Measurements from ENCODE around the gene TNS3.

Gene TNS3

DNA sequence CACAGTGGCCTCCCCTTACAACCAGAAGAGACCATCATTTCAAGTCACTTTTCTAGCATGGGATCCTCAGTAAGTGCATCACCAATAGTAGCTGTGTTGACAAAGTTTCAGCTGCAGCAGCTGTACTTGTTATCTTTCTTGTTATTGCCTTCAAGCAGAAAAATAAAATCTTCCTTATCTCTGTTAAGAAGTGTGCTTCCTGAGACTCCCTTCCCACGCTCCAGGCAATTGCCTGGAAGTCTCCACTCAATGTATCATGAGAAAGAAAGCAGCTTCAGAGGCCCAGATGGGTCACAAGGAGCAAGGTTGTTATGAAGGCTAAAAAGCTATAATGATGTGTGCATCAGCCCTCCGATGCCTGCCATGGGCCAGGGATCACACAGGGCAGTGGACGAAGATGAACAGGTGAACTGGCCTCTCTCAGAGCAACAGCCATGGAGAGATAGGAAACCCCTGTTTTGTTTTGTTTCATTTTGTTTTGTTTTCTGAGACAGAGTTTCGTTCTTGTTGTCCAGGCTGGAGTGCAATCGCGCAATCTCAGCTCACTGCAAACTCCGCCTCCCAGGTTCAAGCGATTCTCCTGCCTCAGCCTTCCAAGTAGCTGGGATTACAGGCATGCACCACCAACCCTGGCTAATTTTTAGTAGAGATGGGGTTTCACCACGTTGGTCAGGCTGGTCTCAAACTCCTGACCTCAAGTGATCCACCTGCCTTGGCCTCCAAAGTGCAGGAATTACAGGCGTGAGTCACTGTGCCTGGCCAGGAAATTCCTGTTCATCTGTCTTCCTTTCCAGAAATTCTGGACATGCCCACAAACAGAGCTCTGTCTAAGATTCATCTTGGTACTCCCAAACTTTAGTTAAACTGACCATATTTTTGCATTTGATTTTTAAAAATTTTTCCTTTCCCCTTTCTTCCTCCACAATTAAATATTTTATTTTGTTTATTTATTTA lies 340.5 kb downstream of the TNS3 start:
- H3K27ac ChIP-seq (ENCODE audit: low read depth, low read length): no peak overlapping the region
- H3K4me1 ChIP-seq (ENCODE audit: control insufficient read depth, insufficient read depth, low read length, unreplicated experiment): no peaks in the 10 kb centered on the region
- H3K4me3 ChIP-seq (ENCODE audit: low read depth, low read length): no peak overlapping the region
- no peak overlapping the region for H2AFZ ChIP-seq (ENCODE audit: low read length, unreplicated experiment)
- peaks cover 14% of the 10 kb centered on the region for H3K27me3 ChIP-seq (ENCODE audit: insufficient read depth, low read length)
- no peaks in the 10 kb centered on the region for H3K36me3 ChIP-seq (ENCODE audit: insufficient read depth, low read length)
- H3K79me2 ChIP-seq (ENCODE audit: control insufficient read depth, insufficient read depth, low read length, unreplicated experiment): no peaks in the 10 kb centered on the region

DNA sequence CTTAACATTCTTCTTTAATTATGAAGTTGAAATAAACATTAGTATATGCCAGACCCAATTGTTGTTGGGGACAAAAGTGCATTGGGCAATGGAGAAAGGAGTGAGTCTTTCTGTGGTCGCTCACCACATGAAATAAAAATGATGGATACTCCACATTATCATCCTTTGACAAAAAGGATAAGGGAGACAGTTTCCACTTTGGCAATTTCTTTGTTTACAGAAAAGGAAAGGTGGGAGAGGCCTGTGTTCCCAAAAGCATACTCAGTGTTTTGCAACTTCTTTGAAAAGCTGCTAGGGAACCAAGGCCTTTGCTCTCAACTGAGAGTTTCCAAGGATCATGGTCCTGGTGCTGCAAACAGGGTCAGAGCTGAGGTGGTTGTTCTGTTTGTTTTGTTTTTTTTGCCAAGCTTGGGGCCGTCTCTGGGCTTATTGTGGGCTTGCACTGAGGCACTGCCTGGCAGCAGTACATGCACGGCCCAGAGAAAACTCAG lies 341.9 kb downstream of the TNS3 start:
- Histone ChIP-seq H3K36me3 (ENCODE audit: insufficient read depth, low read length) (no peaks in the 10 kb centered on the region), H3K79me2 (ENCODE audit: control insufficient read depth, insufficient read depth, low read length, unreplicated experiment) (no peaks in the 10 kb centered on the region), H3K4me3 (ENCODE audit: low read depth, low read length) (no peak overlapping the region), H3K27me3 (ENCODE audit: insufficient read depth, low read length) (peaks cover 8% of the 10 kb centered on the region; the same call in 1 of the 2 replicates), H2AFZ (ENCODE audit: low read length, unreplicated experiment) (no peak overlapping the region), H3K27ac (ENCODE audit: low read depth, low read length) (no peak overlapping the region), H3K4me1 (ENCODE audit: control insufficient read depth, insufficient read depth, low read length, unreplicated experiment) (no peaks in the 10 kb centered on the region)

DNA sequence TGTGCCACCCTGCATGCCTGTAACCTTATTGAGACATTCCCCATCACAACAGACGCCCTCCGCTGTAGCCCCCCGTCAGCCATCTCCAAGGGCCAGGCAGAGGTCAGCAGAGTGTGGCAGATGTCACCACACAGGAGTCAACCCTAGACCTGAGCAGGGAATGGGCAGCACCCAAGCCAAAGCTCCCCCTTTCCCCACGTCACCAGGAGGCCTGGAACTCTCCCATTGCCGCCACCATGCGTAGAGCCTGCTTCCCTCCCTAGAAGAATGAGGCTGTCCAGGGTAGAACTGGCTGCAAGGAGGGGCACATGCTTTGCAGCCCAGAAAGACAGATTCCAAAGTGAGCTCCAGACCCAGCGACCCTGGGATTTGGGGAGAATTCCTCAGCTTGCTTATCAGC lies 342.9 kb downstream of the TNS3 start:
- no peak overlapping the region for H2AFZ ChIP-seq (ENCODE audit: low read length, unreplicated experiment)
- no peaks in the 10 kb centered on the region for H3K79me2 ChIP-seq (ENCODE audit: control insufficient read depth, insufficient read depth, low read length, unreplicated experiment)
- H3K4me3 ChIP-seq (ENCODE audit: low read depth, low read length): no peak overlapping the region
- no peaks in the 10 kb centered on the region for H3K4me1 ChIP-seq (ENCODE audit: control insufficient read depth, insufficient read depth, low read length, unreplicated experiment)
- peaks cover 8% of the 10 kb centered on the region; the same call in 1 of the 2 replicates for H3K27me3 ChIP-seq (ENCODE audit: insufficient read depth, low read length)
- no peak overlapping the region for H3K27ac ChIP-seq (ENCODE audit: low read depth, low read length)
- H3K36me3 ChIP-seq (ENCODE audit: insufficient read depth, low read length): no peaks in the 10 kb centered on the region

DNA sequence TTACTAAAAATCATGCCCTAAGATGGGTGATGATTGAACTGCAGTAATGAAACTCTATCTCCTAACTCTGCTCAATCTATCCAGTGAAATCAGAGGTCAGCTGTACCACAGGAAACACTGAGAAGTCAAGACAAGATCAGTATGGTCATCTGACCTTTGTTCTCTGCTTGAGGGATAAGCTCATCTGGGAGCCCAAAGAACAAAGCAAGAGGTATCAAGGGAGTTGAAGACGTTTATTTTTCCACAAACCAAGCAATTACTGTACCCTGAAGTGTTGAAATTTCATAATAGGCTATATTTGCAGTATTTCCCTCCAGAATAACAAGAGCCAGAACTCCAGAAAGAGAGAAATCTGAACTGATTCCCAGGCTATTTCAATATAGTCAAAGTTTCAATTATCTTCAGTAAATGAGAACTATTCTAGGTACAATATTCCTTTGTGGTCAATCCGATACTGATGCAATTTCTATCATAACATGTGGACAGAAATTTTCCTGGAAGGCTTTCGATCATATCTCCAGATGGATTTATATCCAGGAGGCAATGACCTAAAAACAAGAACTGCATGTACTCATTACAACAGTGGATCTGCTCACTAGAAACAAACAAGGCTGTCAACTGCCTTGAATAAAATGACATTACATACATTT lies 345.3 kb downstream of the TNS3 start:
- Histone ChIP-seq H3K4me1 (ENCODE audit: control insufficient read depth, insufficient read depth, low read length, unreplicated experiment) (no peaks in the 10 kb centered on the region), H3K4me3 (ENCODE audit: low read depth, low read length) (no peak overlapping the region)

DNA sequence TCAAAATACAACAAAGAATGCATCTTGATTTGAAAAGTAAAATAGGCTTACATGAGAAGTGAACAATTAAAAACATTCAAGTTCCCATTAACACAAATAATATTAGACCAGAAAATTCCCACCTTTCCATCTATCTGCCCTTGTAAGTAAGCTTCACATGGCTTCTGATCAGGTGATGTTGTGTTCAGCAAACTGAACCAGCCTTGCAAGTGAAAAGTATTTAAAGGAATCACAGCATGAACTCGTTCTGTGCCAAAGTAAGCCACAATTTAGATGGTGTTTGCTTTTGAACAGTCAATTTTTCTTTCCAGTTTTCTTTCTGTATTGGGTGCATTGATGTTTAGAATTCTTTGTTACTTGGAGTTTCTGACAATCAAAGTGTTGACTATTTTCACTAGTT lies 347.9 kb downstream of the TNS3 start:
- no peaks in the 10 kb centered on the region for H3K4me1 ChIP-seq (ENCODE audit: control insufficient read depth, insufficient read depth, low read length, unreplicated experiment)
- H3K36me3 ChIP-seq (ENCODE audit: insufficient read depth, low read length): no peaks in the 10 kb centered on the region

More for the DNA sequence above, 345.3 kb downstream of the TNS3 start:
- Histone ChIP-seq H3K36me3 (ENCODE audit: insufficient read depth, low read length) (no peaks in the 10 kb centered on the region), H3K27me3 (ENCODE audit: insufficient read depth, low read length) (peaks cover 8% of the 10 kb centered on the region; the same call in 1 of the 2 replicates), H2AFZ (ENCODE audit: low read length, unreplicated experiment) (no peak overlapping the region), H3K27ac (ENCODE audit: low read depth, low read length) (no peak overlapping the region), H3K79me2 (ENCODE audit: control insufficient read depth, insufficient read depth, low read length, unreplicated experiment) (no peaks in the 10 kb centered on the region)

DNA sequence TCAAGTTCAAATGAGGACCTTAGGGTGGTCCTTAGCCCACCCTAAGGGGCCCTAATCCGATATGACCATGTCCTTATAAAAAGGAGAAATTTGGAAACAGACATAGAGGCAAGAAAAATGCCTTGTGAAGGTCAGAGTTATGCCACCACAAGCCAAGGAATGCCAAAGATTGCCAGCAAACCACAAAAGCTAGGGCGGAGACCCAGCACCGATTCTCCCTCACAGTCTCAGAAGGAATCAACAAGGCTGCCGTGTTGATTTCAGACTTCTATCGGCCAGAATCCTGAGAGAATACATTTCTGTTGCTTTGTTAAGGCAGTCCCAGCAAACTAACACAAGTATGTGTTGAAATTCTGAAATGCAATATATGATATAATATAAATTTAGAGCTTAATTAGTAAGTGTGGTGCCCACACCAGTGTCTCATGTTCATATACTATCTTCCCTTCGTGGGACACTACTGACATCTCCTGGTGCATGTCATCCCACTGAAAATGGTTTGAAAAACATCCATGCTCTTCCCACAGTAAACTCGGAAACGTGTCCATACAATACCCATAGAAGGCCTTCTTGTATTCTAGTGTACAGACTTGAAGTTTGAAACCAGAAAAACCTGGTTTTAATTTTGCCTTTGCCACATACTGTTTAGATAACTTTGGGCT lies 349.0 kb downstream of the TNS3 start:
- Histone ChIP-seq H3K4me1 (ENCODE audit: control insufficient read depth, insufficient read depth, low read length, unreplicated experiment) (peaks cover 2% of the 10 kb centered on the region), H2AFZ (ENCODE audit: low read length, unreplicated experiment) (no peak overlapping the region), H3K79me2 (ENCODE audit: control insufficient read depth, insufficient read depth, low read length, unreplicated experiment) (no peaks in the 10 kb centered on the region), H3K27me3 (ENCODE audit: insufficient read depth, low read length) (no peaks in the 10 kb centered on the region; the same call in 1 of the 2 replicates), H3K27ac (ENCODE audit: low read depth, low read length) (no peak overlapping the region), H3K36me3 (ENCODE audit: insufficient read depth, low read length) (no peaks in the 10 kb centered on the region), H3K4me3 (ENCODE audit: low read depth, low read length) (no peak overlapping the region)

More for the DNA sequence above, 347.9 kb downstream of the TNS3 start:
- Histone ChIP-seq H3K27ac (ENCODE audit: low read depth, low read length) (no peak overlapping the region), H3K4me3 (ENCODE audit: low read depth, low read length) (no peak overlapping the region), H3K27me3 (ENCODE audit: insufficient read depth, low read length) (peaks cover 5% of the 10 kb centered on the region; the same call in 1 of the 2 replicates), H3K79me2 (ENCODE audit: control insufficient read depth, insufficient read depth, low read length, unreplicated experiment) (no peaks in the 10 kb centered on the region), H2AFZ (ENCODE audit: low read length, unreplicated experiment) (no peak overlapping the region)

DNA sequence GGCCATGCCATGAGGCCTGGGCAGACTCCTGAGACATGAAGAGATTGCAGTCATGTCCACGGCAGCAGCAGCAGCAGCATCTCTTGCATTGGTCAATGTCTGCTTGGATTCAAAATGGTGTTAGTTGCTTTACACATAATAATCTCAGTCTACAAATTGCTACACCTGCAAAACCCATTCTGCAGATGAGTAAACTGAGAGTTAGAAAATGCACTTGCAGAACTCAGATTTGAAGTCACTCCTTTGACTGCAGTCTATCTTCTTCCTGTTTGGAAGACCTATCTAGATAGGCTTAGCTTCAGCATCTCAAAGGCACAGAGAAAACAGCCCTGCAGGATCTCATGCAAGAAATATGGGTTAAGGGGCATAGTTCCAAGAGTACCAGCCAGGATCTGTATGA lies 350.3 kb downstream of the TNS3 start:
- Histone ChIP-seq H3K4me3 (ENCODE audit: low read depth, low read length) (no peak overlapping the region), H3K4me1 (ENCODE audit: control insufficient read depth, insufficient read depth, low read length, unreplicated experiment) (peaks cover 12% of the 10 kb centered on the region), H3K27me3 (ENCODE audit: insufficient read depth, low read length) (no peaks in the 10 kb centered on the region; the same call in 1 of the 2 replicates), H3K79me2 (ENCODE audit: control insufficient read depth, insufficient read depth, low read length, unreplicated experiment) (no peaks in the 10 kb centered on the region), H3K27ac (ENCODE audit: low read depth, low read length) (no peak overlapping the region), H3K36me3 (ENCODE audit: insufficient read depth, low read length) (no peaks in the 10 kb centered on the region), H2AFZ (ENCODE audit: low read length, unreplicated experiment) (no peak overlapping the region)

DNA sequence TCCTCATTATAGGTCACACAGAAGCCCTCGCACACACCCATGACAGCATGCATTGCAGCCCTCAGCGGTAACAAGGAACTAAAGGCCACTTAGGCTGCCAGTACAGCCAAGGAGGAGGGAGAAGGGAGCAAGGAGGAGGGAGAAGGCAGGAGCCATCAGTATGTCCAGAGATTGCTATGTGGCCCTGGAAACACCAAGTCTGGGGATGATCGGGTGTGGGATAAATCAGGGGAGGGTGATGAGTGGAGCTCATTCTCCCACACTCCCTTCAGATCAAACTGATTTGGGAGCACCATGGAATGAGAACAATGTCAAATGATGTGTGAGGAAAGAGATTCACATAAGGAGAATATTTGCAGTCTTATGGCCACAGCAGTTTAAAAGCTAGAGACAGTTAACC lies 350.9 kb downstream of the TNS3 start:
- Histone ChIP-seq H3K27ac (ENCODE audit: low read depth, low read length) (no peak overlapping the region), H3K27me3 (ENCODE audit: insufficient read depth, low read length) (no peaks in the 10 kb centered on the region; the same call in 1 of the 2 replicates), H2AFZ (ENCODE audit: low read length, unreplicated experiment) (no peak overlapping the region), H3K4me1 (ENCODE audit: control insufficient read depth, insufficient read depth, low read length, unreplicated experiment) (peaks cover 12% of the 10 kb centered on the region), H3K79me2 (ENCODE audit: control insufficient read depth, insufficient read depth, low read length, unreplicated experiment) (no peaks in the 10 kb centered on the region), H3K4me3 (ENCODE audit: low read depth, low read length) (no peak overlapping the region), H3K36me3 (ENCODE audit: insufficient read depth, low read length) (no peaks in the 10 kb centered on the region)

DNA sequence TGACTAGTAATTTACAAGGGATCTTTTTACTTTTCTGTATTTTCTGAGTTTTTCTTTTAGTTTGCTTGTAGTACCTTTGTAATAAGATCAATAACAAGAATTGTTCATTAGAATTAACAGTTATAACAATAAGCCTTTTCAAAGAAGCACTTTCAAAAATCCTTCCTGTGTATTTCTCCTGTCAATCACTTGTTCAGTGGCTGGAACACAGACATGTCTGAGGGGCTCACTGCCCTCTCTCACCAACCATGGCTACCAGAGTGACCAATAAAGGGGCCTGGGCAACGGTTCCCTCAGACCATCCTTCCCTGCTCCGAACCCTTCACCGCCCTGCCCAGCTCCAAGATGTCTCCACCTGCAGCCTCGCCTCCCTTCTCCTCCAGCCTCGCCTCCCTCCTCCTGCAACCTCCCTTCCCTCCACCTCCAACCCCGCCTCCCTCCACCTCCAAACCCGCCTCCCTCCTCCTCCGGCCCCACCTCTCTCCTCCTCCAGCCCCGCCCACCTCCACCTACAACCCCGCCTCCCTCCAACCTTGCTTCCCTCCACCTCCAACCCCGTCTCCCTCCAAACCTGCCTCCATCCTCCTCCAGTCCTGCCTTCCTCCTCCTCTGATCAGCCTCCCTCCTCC lies 353.4 kb downstream of the TNS3 start:
- no peaks in the 10 kb centered on the region for H3K79me2 ChIP-seq (ENCODE audit: control insufficient read depth, insufficient read depth, low read length, unreplicated experiment)
- H3K4me3 ChIP-seq (ENCODE audit: low read depth, low read length): no peak overlapping the region
- H3K27ac ChIP-seq (ENCODE audit: low read depth, low read length): no peak overlapping the region
- H3K36me3 ChIP-seq (ENCODE audit: insufficient read depth, low read length): no peaks in the 10 kb centered on the region
- no peaks in the 10 kb centered on the region for H3K27me3 ChIP-seq (ENCODE audit: insufficient read depth, low read length)
- H3K4me1 ChIP-seq (ENCODE audit: control insufficient read depth, insufficient read depth, low read length, unreplicated experiment): peaks cover 12% of the 10 kb centered on the region
- H2AFZ ChIP-seq (ENCODE audit: low read length, unreplicated experiment): no peak overlapping the region

DNA sequence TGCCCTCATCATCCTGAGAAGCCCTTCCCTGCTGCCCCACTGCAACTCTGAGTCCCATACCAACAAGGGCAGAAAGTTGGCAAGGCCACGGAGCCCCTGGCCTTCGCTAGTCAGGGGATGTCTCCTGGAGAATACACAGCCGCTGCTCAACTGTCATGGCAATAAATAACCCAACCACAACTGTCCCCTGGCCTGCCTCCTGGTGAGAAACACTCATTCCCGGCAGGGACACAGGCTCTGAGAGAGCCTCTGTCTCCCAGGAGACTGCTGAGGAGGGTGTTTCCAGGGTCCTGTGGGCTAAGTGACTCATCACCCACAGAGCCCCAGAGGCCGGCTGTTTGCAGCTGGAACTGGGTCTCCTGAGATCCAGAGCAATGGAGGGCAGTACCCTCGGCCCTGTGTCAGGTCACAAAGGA lies 354.1 kb downstream of the TNS3 start:
- Histone ChIP-seq H3K79me2 (ENCODE audit: control insufficient read depth, insufficient read depth, low read length, unreplicated experiment) (no peaks in the 10 kb centered on the region), H3K36me3 (ENCODE audit: insufficient read depth, low read length) (no peaks in the 10 kb centered on the region), H3K27me3 (ENCODE audit: insufficient read depth, low read length) (no peaks in the 10 kb centered on the region), H3K4me1 (ENCODE audit: control insufficient read depth, insufficient read depth, low read length, unreplicated experiment) (peaks cover 12% of the 10 kb centered on the region), H3K4me3 (ENCODE audit: low read depth, low read length) (no peak overlapping the region), H3K27ac (ENCODE audit: low read depth, low read length) (no peak overlapping the region), H2AFZ (ENCODE audit: low read length, unreplicated experiment) (no peak overlapping the region)
